ENCODE results near the gene EPS8.

DNA sequence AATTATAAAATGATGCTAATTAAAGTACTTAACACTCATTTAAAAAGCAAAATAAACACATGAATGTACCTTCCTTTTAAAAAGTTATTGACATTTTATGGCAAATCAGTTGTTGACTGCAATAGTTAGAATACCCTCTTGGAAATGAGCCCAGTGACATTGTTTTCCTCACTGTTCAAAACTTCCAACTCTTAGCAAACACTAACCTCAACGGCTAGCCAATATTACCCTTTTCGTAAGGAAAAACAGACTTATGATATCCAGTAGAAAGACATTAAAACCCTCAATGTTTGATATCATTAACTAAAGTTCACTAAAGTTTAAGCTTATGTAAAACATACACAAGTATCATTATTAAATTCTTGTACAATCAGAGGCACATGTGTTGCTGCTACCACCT lies 83.6 kb downstream of the EPS8 start:
- TF ChIP-seq, protein P1, sequence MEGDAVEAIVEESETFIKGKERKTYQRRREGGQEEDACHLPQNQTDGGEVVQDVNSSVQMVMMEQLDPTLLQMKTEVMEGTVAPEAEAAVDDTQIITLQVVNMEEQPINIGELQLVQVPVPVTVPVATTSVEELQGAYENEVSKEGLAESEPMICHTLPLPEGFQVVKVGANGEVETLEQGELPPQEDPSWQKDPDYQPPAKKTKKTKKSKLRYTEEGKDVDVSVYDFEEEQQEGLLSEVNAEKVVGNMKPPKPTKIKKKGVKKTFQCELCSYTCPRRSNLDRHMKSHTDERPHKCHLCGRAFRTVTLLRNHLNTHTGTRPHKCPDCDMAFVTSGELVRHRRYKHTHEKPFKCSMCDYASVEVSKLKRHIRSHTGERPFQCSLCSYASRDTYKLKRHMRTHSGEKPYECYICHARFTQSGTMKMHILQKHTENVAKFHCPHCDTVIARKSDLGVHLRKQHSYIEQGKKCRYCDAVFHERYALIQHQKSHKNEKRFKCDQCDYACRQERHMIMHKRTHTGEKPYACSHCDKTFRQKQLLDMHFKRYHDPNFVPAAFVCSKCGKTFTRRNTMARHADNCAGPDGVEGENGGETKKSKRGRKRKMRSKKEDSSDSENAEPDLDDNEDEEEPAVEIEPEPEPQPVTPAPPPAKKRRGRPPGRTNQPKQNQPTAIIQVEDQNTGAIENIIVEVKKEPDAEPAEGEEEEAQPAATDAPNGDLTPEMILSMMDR (conservative IDR thresholded peaks at IDR 0.05; ENCODE audit: low read length) = no peak
- no peak for TF ChIP-seq EZH2phosphoT487 (IDR thresholded peaks at IDR 0.05; ENCODE audit: borderline replicate concordance, low read depth, low read length)

All from OCI-LY7 (cell line).